Left renal cortex interstitium (tissue), 4 donors: Measurements from ENCODE around the gene KRT72. TPM values are rescaled to one million over a fixed set of nuclear protein-coding genes. Genes with fewer than 3 reads are reported as not detected.

Experiments
- DNase-seq, 4 donors: peaks; one replicate each; pipeline ENCODE4 v3.0.0-alpha.2; 2013; ENCODE audit warnings: low read depth in 4 of 4, low spot score in 2 of 4, missing footprints in 1 of 4
- polyA plus RNA-seq, 4 donors: library from polyadenylated mRNA; unstranded; fragments of 120-200 nt; gene quantifications; one replicate each; pipeline ENCODE4 v1.2.1, GENCODE V29; 2013; ENCODE audit not compliant: insufficient read length in 4 of 4

Gene KRT72
- polyA plus RNA-seq, 4 donors: 0.08 to 0.17 TPM; not detected in 2

GRCh38 chr12:52630599-52631200 is 29.4 kb upstream of the KRT72 start:
- no peak for DNase-seq

GRCh38 chr12:52630008-52630500 is 28.8 kb upstream of the KRT72 start:
- DNase-seq: no peak

- no peak for DNase-seq
Measured at GRCh38 chr12:52629281-52630007, 28.2 kb upstream of the KRT72 start.

GRCh38 chr12:52628841-52629240 is 27.6 kb upstream of the KRT72 start:
- DNase-seq: no peak

GRCh38 chr12:52628111-52628507 is 26.8 kb upstream of the KRT72 start:
- no peak for DNase-seq

- no peak for DNase-seq
Measured at GRCh38 chr12:52627395-52628110, 26.3 kb upstream of the KRT72 start.

- DNase-seq: no peak
Measured at GRCh38 chr12:52622349-52622748, 21.1 kb upstream of the KRT72 start.

- no peak for DNase-seq
Measured at GRCh38 chr12:52618866-52619265, 17.6 kb upstream of the KRT72 start.

- DNase-seq: no peak
Measured at GRCh38 chr12:52618216-52618615, 17.0 kb upstream of the KRT72 start, which contains the start of gene KRT73. TSS of gene KRT73 (minus strand) at chr12:52618559. CDS start at chr12:52618524, 35 bp downstream.

- no peak for DNase-seq
Measured at GRCh38 chr12:52617403-52617785, 16.1 kb upstream of the KRT72 start.

GRCh38 chr12:52616680-52617402 is 15.6 kb upstream of the KRT72 start:
- DNase-seq: no peak

- no peak for DNase-seq
Measured at GRCh38 chr12:52615912-52616311, 14.6 kb upstream of the KRT72 start.

GRCh38 chr12:52615208-52615868 is 14.1 kb upstream of the KRT72 start:
- DNase-seq: no peak

GRCh38 chr12:52614381-52615207 is 13.3 kb upstream of the KRT72 start:
- DNase-seq: no peak

GRCh38 chr12:52613384-52614030 is 12.2 kb upstream of the KRT72 start:
- no peak for DNase-seq

- no peak for DNase-seq
Measured at GRCh38 chr12:52612431-52613383, 11.4 kb upstream of the KRT72 start.

- DNase-seq: no peak
Measured at GRCh38 chr12:52611080-52611468, 9.8 kb upstream of the KRT72 start.
